ENCODE measurements around the gene NLRC3. TPM values are rescaled to one million over a fixed set of nuclear protein-coding genes. Genes with fewer than 3 reads are reported as not detected.

The NLRC3 gene
- total RNA-seq, 1 experiment from 2014 or later = 0.15 TPM

- ChIA-PET POLR2A (no interaction called here), RAD21 (ENCODE audit: low non-redundant PET in 1 of 2, low total read pairs in 2 of 2, uncharacterized antibody in 2 of 2, unreplicated experiment in 2 of 2) (no interaction called here), CTCF (no interaction called here)
- no peak overlapping the region for H3K9ac ChIP-seq (ENCODE audit: low read length)
- intact Hi-C loops (cut with micrococcal nuclease) = no loop called here
- H3K36me3 ChIP-seq (ENCODE audit: control insufficient read depth in 1 of 2, insufficient read depth in 2 of 2, low read length in 2 of 2) = peaks cover 0 to 28% of the 10 kb centered on the region in 2 experiments; a peak in 1 of 4 replicates
- DNase-seq (ENCODE audit: low read depth, low spot score) (no peak), ATAC-seq (no peak)
- BruUV-seq (replicated peaks) = no TSS peak
- H3K9me3 ChIP-seq (ENCODE audit: control insufficient read depth in 1 of 2, insufficient read depth in 1 of 2, low read depth in 1 of 2, low read length in 2 of 2) = peaks cover 0 to 7% of the 10 kb centered on the region in 2 experiments; a peak in 1 of 4 replicates
- no peaks in the 10 kb centered on the region for H3K79me2 ChIP-seq (ENCODE audit: insufficient read depth, low read length)
- H2AFZ ChIP-seq (ENCODE audit: low read depth, low read length, poor library complexity, severe bottlenecking) = no peak overlapping the region
- TF ChIP-seq CTCF (IDR thresholded peaks at IDR 0.05 in 2 of 3, conservative IDR thresholded peaks at IDR 0.05 in 1 of 3; ENCODE audit: borderline replicate concordance in 1 of 3, insufficient read depth in 1 of 3, low read depth in 2 of 3, low read length in 2 of 3) (no peak), SP1 (IDR thresholded peaks at IDR 0.05; ENCODE audit: low read depth) (no peak), RAD21 (IDR thresholded peaks at IDR 0.05; ENCODE audit: low read depth) (no peak), MAX (IDR thresholded peaks at IDR 0.05) (no peak), YY1 (IDR thresholded peaks at IDR 0.05; ENCODE audit: extremely low read depth, insufficient replicate concordance, low read depth, low read length) (no peak), JUND (IDR thresholded peaks at IDR 0.05) (no peak), ZNF274 (IDR thresholded peaks at IDR 0.05; ENCODE audit: low read depth, low read length) (no peak), POLR2AphosphoS5 (IDR thresholded peaks at IDR 0.05; ENCODE audit: low read depth, low read length) (no peak), TCF7L2 (IDR thresholded peaks at IDR 0.05; ENCODE audit: borderline replicate concordance, extremely low read depth, insufficient read depth, insufficient read length) (no peak), ZBTB33 (IDR thresholded peaks at IDR 0.05; ENCODE audit: extremely low read depth, insufficient replicate concordance, low read length) (no peak), REST (IDR thresholded peaks at IDR 0.05; ENCODE audit: low read depth) (no peak), ATF3 (IDR thresholded peaks at IDR 0.05) (no peak), CBX3 (IDR thresholded peaks at IDR 0.05; ENCODE audit: low read depth) (no peak), SRF (IDR thresholded peaks at IDR 0.05; ENCODE audit: low read depth) (no peak)
- H3K27ac ChIP-seq (ENCODE audit: low read depth, low read length) = no peak overlapping the region
- no peaks in the 10 kb centered on the region for H3K27me3 ChIP-seq (ENCODE audit: insufficient read depth, low read length)
- no peak overlapping the region for H3K4me3 ChIP-seq (replicated peaks in 1 of 2; ENCODE audit: low read depth in 1 of 2, low read length in 2 of 2)
- no peaks in the 10 kb centered on the region for H3K9me2 ChIP-seq (ENCODE audit: insufficient read depth)
- H3K4me1 ChIP-seq (ENCODE audit: control insufficient read depth in 1 of 2, insufficient read depth in 2 of 2, low read length in 2 of 2) = no peaks in the 10 kb centered on the region
- no peak overlapping the region for H3K4me2 ChIP-seq (ENCODE audit: low read length)
- no peaks in the 10 kb centered on the region for H4K20me1 ChIP-seq (ENCODE audit: insufficient read depth)
Observed at GRCh38 chr16:3598236-3598635, 21.0 kb upstream of the NLRC3 start.
